GM10248 (cell line): ENCODE results near the gene PRELID2.
"Not testable (repeated sequence)": the region's sequence is repeated elsewhere in the genome, so short reads cannot be mapped to it uniquely, and the experiment has no call there.

Experiments used
- CTCF ChIA-PET: fragments of 300-600 bp; sonication (Branson Sonifier 250); formaldehyde crosslinking; extraction: SDS; loops from one replicate; lab custom pipeline; 2021; ENCODE audit warnings: antibody characterized with exemption; lab: Yijun Ruan, JAX
- POLR2A ChIA-PET: fragments of 350-650 bp; sonication (Branson Sonifier 250); formaldehyde crosslinking; extraction: SDS; loops from one replicate; lab custom pipeline; 2020; ENCODE audit warnings: antibody characterized with exemption; lab: Yijun Ruan, JAX
- DNase-seq: peaks from one replicate; pipeline ENCODE4 v3.0.0; 2012; ENCODE audit errors: extremely low spot score
- CTCF ChIP-seq: IDR thresholded peaks from 2 replicates; pipeline ENCODE4 v1.5.1; 2012; ENCODE audit warnings: mild to moderate bottlenecking, low read depth; ENCODE audit errors: extremely low read depth, missing control alignments, control extremely low read depth

The PRELID2 gene

GRCh38 chr5:145801195-145801594, 33.9 kb downstream of the PRELID2 start:
- ChIA-PET CTCF (no interaction called here), POLR2A (no interaction called here)
- DNase-seq: no peak
- no peak for TF ChIP-seq CTCF

- DNase-seq: no peak
- no peak for TF ChIP-seq CTCF
- ChIA-PET POLR2A (no interaction called here), CTCF (no interaction called here)
These were observed 35.0 kb downstream of the PRELID2 start for GRCh38 chr5:145800181-145800580.

DNA sequence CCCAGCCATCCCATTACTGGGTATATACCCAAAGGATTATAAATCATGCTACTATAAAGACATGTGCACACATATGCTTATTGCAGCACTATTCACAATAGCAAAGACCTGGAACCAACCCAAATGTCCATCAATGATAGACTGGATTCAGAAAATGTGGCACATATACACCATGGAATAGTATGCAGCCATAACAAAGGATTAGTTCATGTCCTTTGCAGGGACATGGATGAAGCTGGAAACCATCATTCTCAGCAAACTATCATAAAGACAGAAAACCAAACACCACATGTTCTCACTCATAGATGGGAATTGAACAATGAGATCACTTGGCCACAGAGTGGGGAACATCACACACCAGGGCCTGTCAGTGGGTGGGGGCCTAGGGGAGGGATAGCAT, 36.6 kb downstream of the PRELID2 start:
- CTCF ChIA-PET, DNase-seq, POLR2A ChIA-PET: not testable (repeated sequence)

DNA sequence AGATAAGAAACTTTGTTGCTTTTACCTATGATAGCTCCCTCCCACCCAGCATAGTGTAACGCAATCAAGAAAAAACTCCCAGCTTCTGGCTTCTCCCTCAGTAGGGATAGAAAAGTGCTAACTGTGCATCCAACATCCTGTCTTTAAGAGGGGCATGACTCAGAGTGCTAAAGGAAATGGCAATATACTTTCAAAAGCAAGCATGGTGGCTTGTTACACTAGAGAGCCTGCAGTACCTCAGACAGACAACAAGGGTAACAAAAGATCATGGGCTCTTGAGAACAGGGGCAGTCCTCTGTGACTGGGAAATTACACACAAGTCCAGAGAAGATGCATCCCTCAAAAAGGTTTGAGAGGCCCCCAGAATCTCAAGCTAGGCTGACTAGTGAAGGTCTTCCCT, 37.8 kb downstream of the PRELID2 start:
- ChIA-PET POLR2A (no interaction called here), CTCF (no interaction called here)
- no peak for DNase-seq
- no peak for TF ChIP-seq CTCF

DNA sequence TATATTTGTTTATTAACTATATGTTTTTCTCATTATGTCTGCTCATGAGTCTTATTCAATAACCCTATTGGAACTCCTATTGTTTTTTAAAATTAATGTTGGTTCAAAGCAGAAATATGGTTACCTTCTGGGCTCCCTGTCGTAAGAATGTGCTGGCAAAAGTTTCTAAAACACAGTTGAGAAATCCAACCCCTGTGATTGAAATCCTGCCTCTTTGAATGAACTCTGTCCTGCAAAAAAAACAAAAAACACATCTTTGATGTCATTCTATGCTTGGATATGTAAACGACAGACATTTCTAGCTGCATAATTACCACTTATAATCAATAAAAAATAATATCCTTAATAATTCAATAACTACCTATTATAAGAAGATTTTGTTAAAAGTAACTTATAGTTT, 38.8 kb downstream of the PRELID2 start:
- DNase-seq: no peak
- TF ChIP-seq CTCF: no peak
- CTCF ChIA-PET: no interaction called here
- POLR2A ChIA-PET: no interaction called here

DNA sequence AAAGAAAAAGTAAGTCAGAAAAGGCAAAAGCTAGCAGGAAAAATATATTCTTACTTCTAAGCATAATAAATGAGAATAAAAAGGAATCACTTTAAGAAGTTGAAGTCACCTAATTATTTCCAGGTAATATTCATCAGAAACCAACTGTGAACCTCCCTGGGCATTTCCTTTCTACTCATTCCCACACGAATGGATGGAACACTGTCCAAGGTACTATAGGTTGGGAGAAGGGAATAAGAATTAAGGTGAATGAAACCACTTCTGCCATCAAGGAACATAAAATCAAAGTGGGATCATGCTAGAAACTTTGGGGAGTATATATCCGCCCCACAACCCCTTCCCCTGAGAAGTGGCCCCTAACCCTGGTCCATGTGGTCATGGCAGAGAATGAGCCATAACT, 41.6 kb downstream of the PRELID2 start:
- no peak for DNase-seq
- CTCF ChIA-PET: interaction anchor here (1.0 to 1.4 kb wide), 2 partner anchors 9 to 19 kb away, joined by 3 read pairs; no protein-coding TSS in a partner anchor
- no peak for TF ChIP-seq CTCF
- POLR2A ChIA-PET: no interaction called here

DNA sequence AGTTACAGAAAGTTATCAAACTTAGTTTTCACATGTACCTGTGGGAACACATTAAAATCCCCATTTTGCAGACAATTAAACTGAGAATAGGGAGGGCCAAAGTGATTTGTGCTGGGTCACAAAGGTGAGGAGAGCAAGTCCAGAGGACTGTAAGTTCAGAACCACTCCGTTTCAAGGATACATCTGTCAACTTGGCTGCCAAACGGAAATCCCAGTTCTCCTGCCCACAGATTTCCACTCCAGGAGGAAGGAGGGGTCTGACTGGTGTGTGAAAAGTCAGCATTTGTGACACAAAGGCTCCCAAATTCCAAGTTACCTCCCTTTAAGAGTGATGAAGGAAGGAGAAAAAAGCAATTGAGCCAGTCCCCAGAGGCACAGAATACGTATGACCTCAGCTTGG, 42.3 kb downstream of the PRELID2 start:
- CTCF ChIA-PET: interaction anchor here (1.4 kb wide), 1 partner anchor 19 kb away, joined by 3 read pairs; no protein-coding TSS in a partner anchor
- POLR2A ChIA-PET: no interaction called here
- no peak for TF ChIP-seq CTCF
- no peak for DNase-seq
